Measurements from ENCODE around the gene TYK2. TPM values are rescaled to one million over a fixed set of nuclear protein-coding genes. Genes with fewer than 3 reads are reported as not detected.
A peak's percentile ranks its signal among the peaks of the same experiment; 100 is the strongest.

TYK2 gene
- total and polyA plus RNA-seq, 2 of the 4 experiments (the other 2 are of a cell fraction), result 40.9 to 97.9 TPM

DNA sequence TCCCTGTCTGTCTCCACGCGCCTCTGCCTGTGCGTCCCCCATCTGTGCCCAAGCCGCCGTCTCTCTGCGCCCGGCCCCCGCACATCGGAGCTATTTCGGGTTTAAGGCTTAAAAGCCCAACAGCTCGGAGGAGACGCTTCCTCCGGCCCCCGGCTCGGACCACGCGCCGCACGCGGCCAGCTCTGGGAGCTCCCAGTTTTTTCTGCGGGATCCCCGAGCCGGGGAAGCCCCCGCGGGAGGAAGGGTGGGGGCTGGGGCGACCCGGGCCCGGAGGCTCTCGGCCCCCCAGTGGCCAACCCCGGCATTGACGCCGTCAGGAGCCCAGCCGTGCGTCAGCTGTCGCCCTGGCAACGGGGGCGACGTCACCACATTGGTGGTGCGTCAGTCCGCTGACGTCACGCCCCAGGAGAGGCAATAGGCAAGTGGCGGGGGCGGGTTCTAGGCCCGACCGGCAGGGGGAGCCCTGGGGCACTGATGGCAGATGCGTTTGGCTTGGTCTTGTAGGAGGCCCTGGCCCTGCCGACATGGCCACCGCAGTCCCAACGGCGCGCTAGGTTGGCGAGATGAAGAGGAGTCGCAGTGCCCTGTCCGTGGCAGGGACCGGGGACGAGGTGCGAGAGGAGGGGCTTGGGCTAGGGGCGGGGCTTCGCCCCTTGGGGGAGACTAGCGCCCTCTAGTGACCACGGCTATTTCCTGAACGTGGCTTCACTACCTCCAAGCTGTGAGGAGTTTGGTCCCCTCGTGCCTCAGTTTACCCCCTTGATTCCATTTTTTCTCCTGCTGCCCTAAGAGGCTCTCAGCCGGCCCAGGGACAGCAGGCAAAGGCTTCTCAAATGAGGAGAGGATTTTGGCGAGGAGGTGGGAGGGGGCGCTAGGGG, 36.2 kb upstream of the TYK2 start:
- Histone ChIP-seq H2BK15ac (ENCODE audit: low read depth, low read length) (no peak overlapping the region), H4K5ac (ENCODE audit: low read depth, low read length) (no peak overlapping the region; the same call in 1 of the 2 replicates), H3K9me3 (ENCODE audit: control insufficient read depth, insufficient read depth, low read length) (no peaks in the 10 kb centered on the region), H4K8ac (ENCODE audit: low read depth in 2 of 2, low read length in 2 of 2) (peak overlapping the region; percentile 34 to 72; a peak in 3 of 4 replicates), H3K23ac (ENCODE audit: low read depth, low read length) (peak overlapping the region; percentile 95; the same call in 1 of the 2 replicates), H3K9ac (ENCODE audit: low read depth, low read length) (peak overlapping the region; percentile 72), H3K36me3 (ENCODE audit: control insufficient read depth, insufficient read depth, low read length) (no peaks in the 10 kb centered on the region), H2BK20ac (ENCODE audit: low read depth, low read length) (0 out of 2 replicates have a peak overlapping the region, but pooled peaks have one; percentile 43), H4K91ac (ENCODE audit: insufficient read depth, low read depth, low read length) (peak overlapping the region; percentile 43), H3K4ac (ENCODE audit: low read depth, low read length) (peak overlapping the region; percentile 67), H3K14ac (replicated peaks; ENCODE audit: low read depth, low read length) (peak overlapping the region; percentile 88), H2AK5ac (ENCODE audit: low read depth, low read length) (no peak overlapping the region), H3K27me3 (ENCODE audit: control insufficient read depth, insufficient read depth, low read length) (peaks cover 30% of the 10 kb centered on the region), H2BK120ac (ENCODE audit: low read depth, low read length) (peak overlapping the region; percentile 45; the same call in 1 of the 2 replicates), H3K18ac (ENCODE audit: low read depth, low read length) (peak overlapping the region; percentile 9; the same call in 1 of the 2 replicates), H3K79me1 (ENCODE audit: low read depth in 1 of 2, low read length in 2 of 2) (no peaks in the 10 kb centered on the region; a peak in 1 of 4 replicates), H2AFZ (replicated peaks; ENCODE audit: low read length, poor library complexity) (peak overlapping the region; percentile 99), H2BK5ac (ENCODE audit: low read depth, low read length, poor library complexity, severe bottlenecking) (no peak overlapping the region), H3K27ac (ENCODE audit: insufficient read depth, low read length) (no peak overlapping the region; the same call in 1 of the 2 replicates), H3K9me1 (ENCODE audit: insufficient read depth, low read length) (no peaks in the 10 kb centered on the region), H2AK9ac (replicated peaks; ENCODE audit: low read depth, low read length, poor library complexity) (peak overlapping the region; percentile 90), H3K4me3 (ENCODE audit: insufficient read depth, low read depth, low read length) (peak overlapping the region; percentile 59), H3K4me1 (ENCODE audit: control insufficient read depth, insufficient read depth, low read length) (peaks cover 12% of the 10 kb centered on the region), H3K4me2 (ENCODE audit: low read depth, low read length) (peak overlapping the region; percentile 90), H3K56ac (ENCODE audit: extremely low read depth, insufficient read depth, low read length) (no peak overlapping the region), H4K20me1 (ENCODE audit: insufficient read depth, low read length) (peaks cover 27% of the 10 kb centered on the region)
- no TSS peak for BruUV-seq (replicated peaks)
- DNase-seq, result peak; percentile 90
- intact Hi-C loops (cut with micrococcal nuclease) (no loop called here), dilution Hi-C loops (cut with HindIII; ENCODE audit: low sequenced_read_pairs, unreplicated experiment) (no loop called here), in situ Hi-C loops (cut with MboI; ENCODE audit: low sequenced_read_pairs) (no loop called here)
- ChIA-PET CTCF (interaction anchor here (0.5 to 3.5 kb wide), 11 partner anchors 12 to 312 kb away, joined by 3 to 37 read pairs (median 4); partner anchors contain the start of genes CDC37 and TYK2), POLR2A (ENCODE audit: unreplicated experiment) (no interaction called here)
- WGBS, 2 experiments (ENCODE audit: extremely low coverage in 2 of 2, insufficient read length in 1 of 2), result 4% methylated on average over 24 of the region's 67 CpGs; no CpG with 5 or more reads in 1 of the 2 experiments
- peak; percentile 92 for ATAC-seq (ENCODE audit: low read depth)
- TF ChIP-seq MAZ (IDR thresholded peaks at IDR 0.05; ENCODE audit: borderline replicate concordance, low read depth, low read length) (peak; percentile 97), FOS (IDR thresholded peaks at IDR 0.05; ENCODE audit: low read depth, low read length) (peak; percentile 49; the same call in 1 of the 2 replicates), NFE2L2 (IDR thresholded peaks at IDR 0.05; ENCODE audit: low read depth, low read length) (no peak), RAD21 (IDR thresholded peaks at IDR 0.05; ENCODE audit: low read length) (peak; percentile 37), BHLHE40 (IDR thresholded peaks at IDR 0.05; ENCODE audit: low read depth, low read length) (peak; percentile 49), POLR2A (IDR thresholded peaks at IDR 0.05; ENCODE audit: low read depth, low read length) (no peak), MXI1 (IDR thresholded peaks at IDR 0.05; ENCODE audit: borderline replicate concordance, low read depth, low read length) (no peak), CEBPB (IDR thresholded peaks at IDR 0.05; ENCODE audit: low read depth, low read length) (0 out of 2 replicates have a peak, but pooled peaks have one; percentile 48), CHD1 (IDR thresholded peaks at IDR 0.05; ENCODE audit: low read depth, low read length) (no peak; the same call in 1 of the 2 replicates), SMC3 (IDR thresholded peaks at IDR 0.05; ENCODE audit: low read depth, low read length) (peak; percentile 38)
- TF ChIP-seq, protein P1, sequence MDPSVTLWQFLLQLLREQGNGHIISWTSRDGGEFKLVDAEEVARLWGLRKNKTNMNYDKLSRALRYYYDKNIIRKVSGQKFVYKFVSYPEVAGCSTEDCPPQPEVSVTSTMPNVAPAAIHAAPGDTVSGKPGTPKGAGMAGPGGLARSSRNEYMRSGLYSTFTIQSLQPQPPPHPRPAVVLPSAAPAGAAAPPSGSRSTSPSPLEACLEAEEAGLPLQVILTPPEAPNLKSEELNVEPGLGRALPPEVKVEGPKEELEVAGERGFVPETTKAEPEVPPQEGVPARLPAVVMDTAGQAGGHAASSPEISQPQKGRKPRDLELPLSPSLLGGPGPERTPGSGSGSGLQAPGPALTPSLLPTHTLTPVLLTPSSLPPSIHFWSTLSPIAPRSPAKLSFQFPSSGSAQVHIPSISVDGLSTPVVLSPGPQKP (IDR thresholded peaks at IDR 0.05; ENCODE audit: borderline replicate concordance, low read depth, low read length), result no peak
- TF ChIP-seq, protein P2, sequence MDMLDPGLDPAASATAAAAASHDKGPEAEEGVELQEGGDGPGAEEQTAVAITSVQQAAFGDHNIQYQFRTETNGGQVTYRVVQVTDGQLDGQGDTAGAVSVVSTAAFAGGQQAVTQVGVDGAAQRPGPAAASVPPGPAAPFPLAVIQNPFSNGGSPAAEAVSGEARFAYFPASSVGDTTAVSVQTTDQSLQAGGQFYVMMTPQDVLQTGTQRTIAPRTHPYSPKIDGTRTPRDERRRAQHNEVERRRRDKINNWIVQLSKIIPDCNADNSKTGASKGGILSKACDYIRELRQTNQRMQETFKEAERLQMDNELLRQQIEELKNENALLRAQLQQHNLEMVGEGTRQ (IDR thresholded peaks at IDR 0.05; ENCODE audit: low read depth, low read length), result peak; percentile 34
- TF ChIP-seq, protein P3, sequence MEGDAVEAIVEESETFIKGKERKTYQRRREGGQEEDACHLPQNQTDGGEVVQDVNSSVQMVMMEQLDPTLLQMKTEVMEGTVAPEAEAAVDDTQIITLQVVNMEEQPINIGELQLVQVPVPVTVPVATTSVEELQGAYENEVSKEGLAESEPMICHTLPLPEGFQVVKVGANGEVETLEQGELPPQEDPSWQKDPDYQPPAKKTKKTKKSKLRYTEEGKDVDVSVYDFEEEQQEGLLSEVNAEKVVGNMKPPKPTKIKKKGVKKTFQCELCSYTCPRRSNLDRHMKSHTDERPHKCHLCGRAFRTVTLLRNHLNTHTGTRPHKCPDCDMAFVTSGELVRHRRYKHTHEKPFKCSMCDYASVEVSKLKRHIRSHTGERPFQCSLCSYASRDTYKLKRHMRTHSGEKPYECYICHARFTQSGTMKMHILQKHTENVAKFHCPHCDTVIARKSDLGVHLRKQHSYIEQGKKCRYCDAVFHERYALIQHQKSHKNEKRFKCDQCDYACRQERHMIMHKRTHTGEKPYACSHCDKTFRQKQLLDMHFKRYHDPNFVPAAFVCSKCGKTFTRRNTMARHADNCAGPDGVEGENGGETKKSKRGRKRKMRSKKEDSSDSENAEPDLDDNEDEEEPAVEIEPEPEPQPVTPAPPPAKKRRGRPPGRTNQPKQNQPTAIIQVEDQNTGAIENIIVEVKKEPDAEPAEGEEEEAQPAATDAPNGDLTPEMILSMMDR (conservative IDR thresholded peaks at IDR 0.05; ENCODE audit: low read depth, low read length), result peak; percentile 95

Data from IMR-90 (cell line).